H9 (cell line): Measurements from ENCODE around the gene BFSP1. TPM values are rescaled to one million over a fixed set of nuclear protein-coding genes. Genes with fewer than 3 reads are reported as not detected.
A peak's percentile ranks its signal among the peaks of the same experiment; 100 is the strongest.

Experiments
- DNase-seq: peaks from one replicate; pipeline ENCODE4 v3.0.0-alpha.2; 2017
- H2AFZ ChIP-seq: one replicate; pipeline ENCODE4 v1.6.1; 2013; ENCODE audit warnings: mild to moderate bottlenecking, low read length, control low read depth, moderate library complexity
- H2AK5ac ChIP-seq: 2 replicates; pipeline ENCODE4 v1.6.1; 2013; ENCODE audit warnings: low read length, control low read depth, mixed read lengths; ENCODE audit not compliant: insufficient read length
- H2BK120ac ChIP-seq: one replicate; pipeline ENCODE4 v1.6.1; 2013; ENCODE audit warnings: low read depth, mild to moderate bottlenecking, low read length, control low read depth, inconsistent platforms; ENCODE audit not compliant: poor library complexity, severe bottlenecking
- H2BK12ac ChIP-seq: 2 replicates; pipeline ENCODE4 v1.6.1; 2013; ENCODE audit warnings: low read length, control low read depth, mixed read lengths, low read depth; ENCODE audit not compliant: insufficient read length
- H2BK15ac ChIP-seq: 2 replicates; pipeline ENCODE4 v1.6.1; 2013; ENCODE audit warnings: low read depth, low read length, control low read depth
- H2BK20ac ChIP-seq: one replicate; pipeline ENCODE4 v1.6.1; 2013; ENCODE audit warnings: low read depth, mild to moderate bottlenecking, low read length, control low read depth, inconsistent platforms; ENCODE audit not compliant: poor library complexity, severe bottlenecking
- H2BK5ac ChIP-seq: 2 replicates; pipeline ENCODE4 v1.6.1; 2013; ENCODE audit warnings: low read length, control low read depth, mixed read lengths; ENCODE audit not compliant: insufficient read length
- H3K14ac ChIP-seq: 2 replicates; pipeline ENCODE4 v1.6.1; 2013; ENCODE audit warnings: low read length, control low read depth; ENCODE audit not compliant: insufficient read depth
- H3K18ac ChIP-seq: 2 replicates; pipeline ENCODE4 v1.6.1; 2013; ENCODE audit warnings: low read depth, mild to moderate bottlenecking, mixed read lengths, low read length, control low read depth; ENCODE audit not compliant: insufficient read length
- H3K23ac ChIP-seq: 2 replicates; pipeline ENCODE4 v1.6.1; 2013; ENCODE audit warnings: low read length, control low read depth, mixed read lengths, low read depth; ENCODE audit not compliant: insufficient read length
- H3K23me2 ChIP-seq: 2 replicates; pipeline ENCODE4 v1.6.1; 2013; ENCODE audit warnings: low read depth, mild to moderate bottlenecking, mixed read lengths, low read length, control low read depth; ENCODE audit not compliant: insufficient read length, poor library complexity, severe bottlenecking
- H3K27ac ChIP-seq: 2 replicates; pipeline ENCODE4 v1.5.1; 2013; ENCODE audit warnings: low read length, control low read depth, mixed read lengths, low read depth; ENCODE audit not compliant: insufficient read length
- H3K27me3 ChIP-seq: 2 replicates; pipeline ENCODE4 v1.6.1; 2013; ENCODE audit warnings: low read length, control low read depth, inconsistent platforms; ENCODE audit not compliant: insufficient read depth
- H3K4ac ChIP-seq: 2 replicates; pipeline ENCODE4 v1.6.1; 2013; ENCODE audit warnings: low read depth, mild to moderate bottlenecking, control low read depth, inconsistent platforms, low read length, moderate library complexity
- H3K4me1 ChIP-seq: 2 replicates; pipeline ENCODE4 v1.6.1; 2013; ENCODE audit warnings: low read length, control low read depth, inconsistent platforms; ENCODE audit not compliant: insufficient read depth
- H3K4me2 ChIP-seq: 2 replicates; pipeline ENCODE4 v1.6.1; 2013; ENCODE audit warnings: low read length, control low read depth, mixed read lengths; ENCODE audit not compliant: insufficient read length, insufficient read depth
- H3K56ac ChIP-seq: 2 replicates; pipeline ENCODE4 v1.6.1; 2013; ENCODE audit warnings: low read depth, mild to moderate bottlenecking, mixed read lengths, low read length, control low read depth; ENCODE audit not compliant: insufficient read length
- H3K79me1 ChIP-seq: 2 replicates; pipeline ENCODE4 v1.6.1; 2013; ENCODE audit warnings: low read depth, mild to moderate bottlenecking, moderate library complexity, low read length, control low read depth, inconsistent platforms; ENCODE audit not compliant: insufficient read depth, poor library complexity, severe bottlenecking
- H3K79me2 ChIP-seq: 2 replicates; pipeline ENCODE4 v1.6.1; 2013; ENCODE audit warnings: low read length, control low read depth, inconsistent platforms; ENCODE audit not compliant: insufficient read depth
- H3K9ac ChIP-seq: 2 replicates; pipeline ENCODE4 v1.6.1; 2013; ENCODE audit warnings: low read length, control low read depth, mixed read lengths; ENCODE audit not compliant: insufficient read length; ENCODE audit errors: extremely low read depth
- H3K9me3 ChIP-seq: one replicate; pipeline ENCODE4 v1.6.1; 2013; ENCODE audit warnings: low read depth, low read length, inconsistent platforms; ENCODE audit not compliant: control insufficient read depth
- H3T11ph ChIP-seq: one replicate; pipeline ENCODE4 v1.6.1; 2013; ENCODE audit warnings: mild to moderate bottlenecking, low read length, control low read depth, inconsistent platforms
- H4K20me1 ChIP-seq: one replicate; pipeline ENCODE4 v1.6.1; 2013; ENCODE audit not compliant: control insufficient read depth, insufficient read length, insufficient read depth
- H4K5ac ChIP-seq: 2 replicates; pipeline ENCODE4 v1.6.1; 2013; ENCODE audit warnings: low read depth, mild to moderate bottlenecking, mixed read lengths, low read length, control low read depth; ENCODE audit not compliant: insufficient read length
- H4K8ac ChIP-seq: replicated peaks from 2 replicates; pipeline ENCODE4 v1.6.1; 2013; ENCODE audit warnings: low read length, control low read depth, mixed read lengths, low read depth; ENCODE audit not compliant: insufficient read length
- H4K91ac ChIP-seq: 2 replicates; pipeline ENCODE4 v1.6.1; 2013; ENCODE audit warnings: low read depth, mild to moderate bottlenecking, moderate library complexity, mixed read lengths, low read length, control low read depth; ENCODE audit not compliant: insufficient read length
- H3K27ac Mint-ChIP-seq, 3 experiments: 2 replicates in 2 of 3; 3 replicates in 1 of 3; pipeline ENCODE4 v1.8.0; 2020 to 2021; ENCODE audit warnings: mixed read lengths in 3 of 3, mild to moderate bottlenecking in 1 of 3, moderate library complexity in 1 of 3
- H3K27me3 Mint-ChIP-seq: 2 replicates; pipeline ENCODE4 v1.8.0; 2021; ENCODE audit warnings: low read depth, mild to moderate bottlenecking, moderate library complexity, mixed read lengths
- H3K36me3 Mint-ChIP-seq, 3 experiments: 2 replicates in 2 of 3; 3 replicates in 1 of 3; pipeline ENCODE4 v1.8.0; 2020 to 2021; ENCODE audit warnings: low read depth in 3 of 3, mixed read lengths in 3 of 3; ENCODE audit not compliant: insufficient read depth in 1 of 3
- H3K4me1 Mint-ChIP-seq, 2 experiments: 2 replicates each; pipeline ENCODE4 v1.8.0; 2020; ENCODE audit warnings: mixed read lengths in 2 of 2
- H3K4me3 Mint-ChIP-seq, 2 experiments: 2 replicates in 1 of 2; 3 replicates in 1 of 2; pipeline ENCODE4 v1.8.0; 2020 to 2021; ENCODE audit warnings: mild to moderate bottlenecking in 2 of 2, mixed read lengths in 2 of 2, moderate library complexity in 1 of 2
- H3K9me3 Mint-ChIP-seq, 2 experiments: 2 replicates in 1 of 2; 3 replicates in 1 of 2; pipeline ENCODE4 v1.8.0; 2020; ENCODE audit warnings: mild to moderate bottlenecking in 2 of 2, mixed read lengths in 2 of 2, moderate library complexity in 1 of 2
- CTCF ChIP-seq: fragments of 200-600 bp; sonication (generic); conservative IDR thresholded peaks from 3 replicates; pipeline ENCODE4 v1.8.0; 2021; ENCODE audit warnings: antibody characterized with exemption, mild to moderate bottlenecking
- WGBS: extraction: QIAGEN DNeasy Blood & Tissue Kit; methylation state at CpG from one replicate; pipeline ENCODE4 v1.1.7; 2013; ENCODE audit warnings: missing lambda C conversion rate, low lambda C conversion rate, mixed read lengths; ENCODE audit not compliant: insufficient read length; ENCODE audit errors: extremely low coverage; 5-methylcytosine and 5-hydroxymethylcytosine counted together
- total RNA-seq: library from RNA; stranded (reverse); gene quantifications from 2 replicates; pipeline ENCODE4 v1.2.1, GENCODE V29; 2021

BFSP1 gene
- total RNA-seq, 1 experiment from 2014 or later = 9.4 TPM

- no peak for DNase-seq
- H3K4me3 Mint-ChIP-seq = no peak overlapping the region
- H3K27me3 Mint-ChIP-seq = no peaks in the 10 kb centered on the region
- Histone ChIP-seq H3K18ac (no peak overlapping the region), H4K5ac (no peak overlapping the region), H2BK5ac (no peak overlapping the region), H3K23ac (no peak overlapping the region), H4K8ac (no peak overlapping the region), H2BK12ac (no peak overlapping the region), H3K4ac (no peak overlapping the region), H3K79me2 (no peaks in the 10 kb centered on the region), H3K9ac (no peak overlapping the region), H3K4me2 (no peak overlapping the region), H3K9me3 (no peaks in the 10 kb centered on the region), H2AFZ (peak overlapping the region; percentile 33), H2BK15ac (no peak overlapping the region), H3K23me2 (no peaks in the 10 kb centered on the region), H3K79me1 (no peaks in the 10 kb centered on the region), H4K91ac (no peak overlapping the region), H4K20me1 (no peaks in the 10 kb centered on the region), H2AK5ac (no peak overlapping the region), H2BK120ac (peak overlapping the region; percentile 19), H3T11ph (no peak overlapping the region), H3K56ac (no peak overlapping the region), H3K4me1 (peaks cover 10% of the 10 kb centered on the region; the same call in 1 of the 2 replicates), H3K14ac (no peak overlapping the region), H3K27ac (peak overlapping the region; percentile 72), H3K27me3 (no peaks in the 10 kb centered on the region), H2BK20ac (no peak overlapping the region)
- H3K27ac Mint-ChIP-seq = peak overlapping the region in 1 of 3 experiments; percentile 96; a peak in 3 of 7 replicates
- H3K36me3 Mint-ChIP-seq = no peaks in the 10 kb centered on the region
- no peaks in the 10 kb centered on the region for H3K9me3 Mint-ChIP-seq
- no peak for TF ChIP-seq CTCF
- no CpG with 5 or more reads among the region's 1 CpG for WGBS
- H3K4me1 Mint-ChIP-seq = peaks cover 24% of the 10 kb centered on the region in 2 experiments
Measured at GRCh38 chr20:17558941-17559304, 27.7 kb upstream of the BFSP1 start.
